Fibroblast of lung (primary cell): ENCODE results near the gene LYPD6.

ENCODE experiments used
- EZH2 ChIP-seq: IDR thresholded peaks from 2 replicates; pipeline ENCODE4 v1.5.1; 2012; ENCODE audit warnings: low read length, control low read depth, mild to moderate bottlenecking; ENCODE audit errors: missing control alignments
- TF ChIP-seq, protein P1 (sequence below), 2 donors: IDR thresholded peaks in 1 of 2; conservative IDR thresholded peaks in 1 of 2; 1 replicate in 1 of 2; 2 replicates in 1 of 2; pipeline ENCODE4 v1.5.1; 2011 to 2012; ENCODE audit warnings: low read length in 2 of 2, control low read depth in 1 of 2, inconsistent platforms in 1 of 2, low read depth in 1 of 2, mild to moderate bottlenecking in 1 of 2

DNA sequence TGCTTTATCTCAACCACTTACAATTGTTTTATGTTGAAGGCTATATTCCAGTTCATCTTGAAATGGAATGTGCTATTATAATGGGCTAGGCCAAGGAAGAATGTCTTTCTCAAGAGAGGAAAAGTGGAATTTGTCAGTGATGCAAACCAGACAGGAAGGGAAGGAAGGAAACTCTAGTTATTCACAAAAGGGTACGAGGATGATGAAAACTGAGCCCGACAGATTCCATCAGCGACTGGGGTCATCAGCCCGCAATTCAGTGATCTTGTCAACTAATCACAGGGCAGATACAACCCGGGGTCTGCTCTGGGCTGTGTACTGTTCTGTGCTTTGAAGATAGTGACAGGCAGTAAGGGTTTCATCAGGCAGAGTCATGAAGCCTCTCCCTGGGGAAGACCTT is 23.4 kb upstream of the LYPD6 start:
- TF ChIP-seq EZH2: no peak
- TF ChIP-seq, protein P1, sequence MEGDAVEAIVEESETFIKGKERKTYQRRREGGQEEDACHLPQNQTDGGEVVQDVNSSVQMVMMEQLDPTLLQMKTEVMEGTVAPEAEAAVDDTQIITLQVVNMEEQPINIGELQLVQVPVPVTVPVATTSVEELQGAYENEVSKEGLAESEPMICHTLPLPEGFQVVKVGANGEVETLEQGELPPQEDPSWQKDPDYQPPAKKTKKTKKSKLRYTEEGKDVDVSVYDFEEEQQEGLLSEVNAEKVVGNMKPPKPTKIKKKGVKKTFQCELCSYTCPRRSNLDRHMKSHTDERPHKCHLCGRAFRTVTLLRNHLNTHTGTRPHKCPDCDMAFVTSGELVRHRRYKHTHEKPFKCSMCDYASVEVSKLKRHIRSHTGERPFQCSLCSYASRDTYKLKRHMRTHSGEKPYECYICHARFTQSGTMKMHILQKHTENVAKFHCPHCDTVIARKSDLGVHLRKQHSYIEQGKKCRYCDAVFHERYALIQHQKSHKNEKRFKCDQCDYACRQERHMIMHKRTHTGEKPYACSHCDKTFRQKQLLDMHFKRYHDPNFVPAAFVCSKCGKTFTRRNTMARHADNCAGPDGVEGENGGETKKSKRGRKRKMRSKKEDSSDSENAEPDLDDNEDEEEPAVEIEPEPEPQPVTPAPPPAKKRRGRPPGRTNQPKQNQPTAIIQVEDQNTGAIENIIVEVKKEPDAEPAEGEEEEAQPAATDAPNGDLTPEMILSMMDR (conservative IDR thresholded peaks at IDR 0.05 in 1 of 2, IDR thresholded peaks at IDR 0.05 in 1 of 2; ENCODE audit: low read depth in 1 of 2, low read length in 2 of 2): no peak
